NCI-H526 treated with DMSO at 0.1 percent for 48 hours (cell line): ENCODE data around the gene SELL.
"Not testable (repeated sequence)": the region's sequence is repeated elsewhere in the genome, so short reads cannot be mapped to it uniquely, and the experiment has no call there.

Experiments
- DNase-seq: peaks from one replicate; lab custom pipeline; 2025; lab: John Stamatoyannopoulos, UW

SELL gene

GRCh38 chr1:169711469-169712308 lies at the start of gene SELL:
TSS of gene SELL (minus strand) at chr1:169711620. CDS start at chr1:169711498, 122 bp downstream.
- peak; percentile 62 for DNase-seq

GRCh38 chr1:169759038-169759437 lies 47.6 kb upstream of the SELL start:
- DNase-seq, result no peak

GRCh38 chr1:169753549-169753948 lies 42.1 kb upstream of the SELL start:
- no peak for DNase-seq

- no peak for DNase-seq
These were observed 38.6 kb upstream of the SELL start for GRCh38 chr1:169750041-169750440.

- no peak for DNase-seq
These were observed 35.1 kb upstream of the SELL start for GRCh38 chr1:169746550-169746949.

GRCh38 chr1:169745015-169745861 lies 33.8 kb upstream of the SELL start:
- no peak for DNase-seq

GRCh38 chr1:169741666-169742394 lies 30.4 kb upstream of the SELL start:
- no peak for DNase-seq

GRCh38 chr1:169739980-169740379 lies 28.6 kb upstream of the SELL start:
- DNase-seq, result no peak

- no peak for DNase-seq
These were observed 22.5 kb upstream of the SELL start, which contains the start of gene SELE for GRCh38 chr1:169733924-169734323. TSS of gene SELE (minus strand) at chr1:169734079. CDS start at chr1:169733612, 467 bp downstream.

GRCh38 chr1:169731446-169731845 lies 20.0 kb upstream of the SELL start:
- DNase-seq, result no peak

- no peak for DNase-seq
These were observed 18.6 kb upstream of the SELL start for GRCh38 chr1:169729991-169730390.

GRCh38 chr1:169727307-169727706 lies 15.9 kb upstream of the SELL start:
- no peak for DNase-seq

- DNase-seq, result no peak
These were observed 15.4 kb upstream of the SELL start for GRCh38 chr1:169726851-169727250.

GRCh38 chr1:169725930-169726329 lies 14.5 kb upstream of the SELL start:
- no peak for DNase-seq

- no peak for DNase-seq
These were observed 12.7 kb upstream of the SELL start for GRCh38 chr1:169724168-169724567.

- DNase-seq, result no peak
These were observed 12.3 kb upstream of the SELL start for GRCh38 chr1:169723763-169724162.

- no peak for DNase-seq
These were observed 11.4 kb upstream of the SELL start for GRCh38 chr1:169722779-169723178.

- not testable (repeated sequence) for DNase-seq
These were observed 3.7 kb upstream of the SELL start for GRCh38 chr1:169715100-169715499.

GRCh38 chr1:169713090-169713489 lies 1.7 kb upstream of the SELL start:
- DNase-seq, result not testable (repeated sequence)

GRCh38 chr1:169712309-169712631 lies 850 bp upstream of the SELL start:
- no peak for DNase-seq

- no peak for DNase-seq
These were observed 2.8 kb downstream of the SELL start for GRCh38 chr1:169708647-169709046.

- DNase-seq, result no peak
These were observed 3.4 kb downstream of the SELL start for GRCh38 chr1:169707912-169708604.
